Measurements from ENCODE around the gene IL4I1.

IL4I1 gene

DNA sequence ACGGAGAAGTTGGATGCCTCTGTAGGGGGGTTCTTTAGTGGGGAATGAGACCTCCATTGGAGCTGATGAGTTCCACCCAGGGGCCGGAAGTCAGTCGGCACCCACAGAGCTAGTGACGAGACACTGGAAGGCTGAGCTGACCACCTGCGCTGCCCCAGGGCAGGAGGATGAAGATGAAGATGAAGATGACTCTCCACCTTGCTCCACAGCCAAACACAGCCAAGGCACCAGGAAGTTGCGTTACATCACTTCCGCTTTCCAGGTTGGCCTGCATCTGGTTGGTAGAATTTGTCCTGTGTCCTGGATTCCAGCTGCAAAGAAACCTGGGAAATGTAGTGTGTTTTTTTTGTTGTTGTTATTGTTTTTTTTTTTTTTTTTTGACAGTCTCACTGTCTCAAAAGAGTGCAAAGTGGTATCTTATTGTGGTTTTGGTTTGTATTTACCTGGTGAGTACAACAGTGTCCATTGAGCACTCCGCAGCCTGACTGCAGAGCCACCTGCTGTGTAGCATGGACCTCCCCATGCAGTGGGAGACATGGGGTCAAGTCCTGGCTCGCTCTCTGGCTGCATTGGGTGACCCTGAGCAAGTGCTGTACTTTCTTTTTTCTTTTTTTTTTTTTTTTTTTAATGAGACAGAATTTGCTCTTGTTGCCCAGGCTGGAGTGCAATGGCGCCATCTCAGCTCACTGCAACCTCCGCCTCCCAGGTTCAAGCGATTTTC is 17.3 kb downstream of the IL4I1 start:
- DNase-seq (ENCODE audit: low spot score), result no peak

- no peak for DNase-seq (ENCODE audit: low spot score)
Observed at GRCh38 chr19:49878744-49879070, 18.0 kb downstream of the IL4I1 start.

DNA sequence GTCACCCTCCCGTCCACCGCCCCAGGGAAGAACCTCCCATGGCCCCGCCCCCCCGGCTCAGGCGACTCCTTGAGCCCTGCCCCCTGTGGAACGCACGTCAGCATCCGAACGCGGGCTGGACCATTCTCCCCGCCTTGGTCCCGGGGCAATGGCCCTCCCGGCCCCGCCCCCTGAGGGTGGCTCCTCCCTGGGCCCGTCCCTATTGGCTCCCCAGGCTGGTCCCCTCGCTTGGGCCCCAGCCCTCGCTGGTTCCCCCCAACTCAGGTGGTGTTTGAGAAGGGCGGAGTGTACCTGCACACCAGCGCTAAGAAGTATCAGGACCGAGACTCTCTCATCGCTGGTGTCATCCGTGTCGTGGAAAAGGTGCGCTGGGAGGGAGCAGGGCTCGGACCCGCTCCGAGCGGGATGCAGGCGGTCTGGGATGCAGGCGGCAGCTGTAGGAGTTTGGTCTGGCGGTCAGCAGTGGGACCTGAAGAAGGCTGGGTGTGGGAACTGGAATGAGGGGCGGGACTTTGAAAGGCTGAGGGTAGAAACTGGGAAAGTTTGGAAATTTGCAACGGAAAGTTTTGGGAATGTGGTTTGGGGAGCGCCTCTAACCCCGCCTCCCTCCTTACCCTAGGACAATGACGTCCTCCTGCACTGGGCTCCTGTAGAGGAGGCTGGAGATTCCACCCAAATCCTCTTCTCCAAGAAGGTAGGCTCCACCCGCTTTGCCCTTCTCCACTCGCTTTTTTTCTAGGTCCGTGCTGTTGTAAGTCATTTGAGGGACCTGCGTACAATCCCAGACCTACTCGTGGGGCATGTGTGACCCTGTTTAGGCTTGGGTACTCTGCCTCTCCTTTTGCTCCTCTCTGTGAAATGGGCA is 18.6 kb downstream of the IL4I1 start:
- DNase-seq (ENCODE audit: low spot score), result peak; percentile 98

DNA sequence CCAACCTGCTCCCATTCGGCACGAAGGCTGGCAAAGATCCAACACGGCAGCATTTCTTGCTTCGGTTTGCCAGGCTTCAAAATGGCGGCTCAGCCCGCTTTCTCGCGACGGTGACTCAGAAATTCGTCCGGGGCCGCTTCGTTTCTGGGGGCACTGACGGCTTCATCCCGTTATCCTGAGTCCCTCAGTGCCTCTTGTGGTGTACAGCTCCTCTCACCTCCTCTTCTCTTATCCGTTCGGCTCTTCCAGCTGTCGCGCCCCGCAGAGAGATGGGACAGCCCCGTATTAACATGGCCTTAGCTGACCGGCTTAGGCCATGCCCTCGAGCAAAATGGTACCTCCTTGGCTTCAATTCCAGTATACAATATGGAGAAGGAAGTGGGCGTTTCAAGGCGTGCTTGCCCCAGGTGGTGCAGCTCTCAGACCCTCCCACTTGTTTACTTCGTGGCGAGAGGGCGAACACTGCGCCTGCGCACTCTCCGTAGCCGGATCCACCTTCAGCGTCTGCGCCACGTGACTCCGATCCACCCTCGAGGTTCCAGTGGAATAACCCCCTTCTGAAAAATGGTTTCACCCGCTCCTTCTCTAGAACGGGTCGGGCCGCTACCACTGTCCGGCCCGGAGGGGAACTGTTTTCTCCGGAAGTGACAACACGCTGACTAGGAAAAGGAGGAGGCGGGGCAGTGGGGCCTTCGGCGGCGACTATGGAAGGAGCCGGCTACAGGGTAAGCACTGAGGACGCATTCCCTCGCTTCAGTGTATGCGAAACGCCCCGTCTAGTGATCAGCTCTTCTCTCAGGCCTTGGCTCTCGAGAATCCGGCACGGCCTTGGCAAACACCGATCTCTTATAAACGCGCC is 19.4 kb downstream of the IL4I1 start, which contains the start of the genes AKT1S1 and TBC1D17:
AKT1S1 (minus strand) TSS at position 336 of the 859 bp plus-strand sequence. CDS start 4,060 bp downstream, outside the sequence.
TBC1D17 (plus strand) TSS at position 683 of the 859 bp plus-strand sequence; CDS start at position 705, 22 bp downstream.
- DNase-seq (ENCODE audit: low spot score), result peak; percentile 98

GRCh38 chr19:49876422-49877019 is 20.2 kb downstream of the IL4I1 start:
- DNase-seq (ENCODE audit: low spot score), result peak; percentile 87

DNA sequence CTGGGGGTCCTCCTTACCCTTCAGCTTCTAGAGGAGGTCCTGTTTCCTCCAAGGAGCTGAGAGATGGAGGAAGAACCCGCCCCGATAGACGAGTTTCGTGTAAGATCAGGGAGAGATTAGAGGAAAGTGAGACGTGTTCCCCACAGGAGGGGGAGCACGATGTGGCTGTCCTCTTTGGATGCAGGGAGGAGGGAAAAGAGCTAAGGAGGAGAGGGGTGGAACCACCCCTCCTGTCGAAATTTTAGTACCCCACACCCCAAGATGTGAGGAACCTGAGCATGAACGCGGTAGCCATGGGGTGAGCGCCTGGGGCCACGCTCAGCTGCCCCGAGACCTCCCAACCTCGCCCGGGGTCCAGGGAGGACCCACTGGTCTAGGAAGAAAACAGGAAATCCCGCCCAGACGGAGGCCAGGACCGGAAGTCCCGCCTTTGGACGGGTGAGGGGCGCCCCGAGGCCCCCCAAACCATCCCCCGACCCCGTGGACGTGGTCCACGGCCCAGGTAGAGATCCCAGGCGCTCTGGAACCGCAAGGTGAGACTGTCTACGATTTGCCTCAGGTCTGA is 20.7 kb downstream of the IL4I1 start:
- no peak for DNase-seq (ENCODE audit: low spot score)

- DNase-seq (ENCODE audit: low spot score), result no peak
Observed at GRCh38 chr19:49875177-49875576, 21.5 kb downstream of the IL4I1 start.

GRCh38 chr19:49874503-49875157 is 22.1 kb downstream of the IL4I1 start:
- no peak for DNase-seq (ENCODE audit: low spot score)

DNA sequence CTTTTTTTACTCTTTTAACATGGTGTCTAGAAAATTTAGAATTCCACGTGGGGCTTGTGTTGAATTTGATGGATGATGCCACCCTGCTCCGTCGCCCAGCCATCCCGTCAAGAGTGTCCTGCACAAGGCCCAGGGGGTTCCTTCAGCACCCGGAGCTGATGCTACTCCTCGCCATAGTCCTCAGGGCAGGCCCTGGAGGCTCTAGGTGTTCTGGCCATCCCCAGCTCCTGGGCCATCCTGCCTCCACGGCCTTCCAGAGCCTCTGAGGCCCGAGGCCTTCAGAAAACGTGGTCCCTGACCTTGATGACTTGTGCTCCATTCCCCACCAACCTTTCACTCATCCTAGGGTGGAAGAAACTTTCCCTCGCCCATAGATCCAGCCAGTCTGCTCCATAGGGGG is 22.9 kb downstream of the IL4I1 start:
- no peak for DNase-seq (ENCODE audit: low spot score)

GRCh38 chr19:49873129-49873521 is 23.6 kb downstream of the IL4I1 start:
- DNase-seq (ENCODE audit: low spot score), result no peak

GRCh38 chr19:49872245-49873128 is 24.2 kb downstream of the IL4I1 start:
- no peak for DNase-seq (ENCODE audit: low spot score)

DNA sequence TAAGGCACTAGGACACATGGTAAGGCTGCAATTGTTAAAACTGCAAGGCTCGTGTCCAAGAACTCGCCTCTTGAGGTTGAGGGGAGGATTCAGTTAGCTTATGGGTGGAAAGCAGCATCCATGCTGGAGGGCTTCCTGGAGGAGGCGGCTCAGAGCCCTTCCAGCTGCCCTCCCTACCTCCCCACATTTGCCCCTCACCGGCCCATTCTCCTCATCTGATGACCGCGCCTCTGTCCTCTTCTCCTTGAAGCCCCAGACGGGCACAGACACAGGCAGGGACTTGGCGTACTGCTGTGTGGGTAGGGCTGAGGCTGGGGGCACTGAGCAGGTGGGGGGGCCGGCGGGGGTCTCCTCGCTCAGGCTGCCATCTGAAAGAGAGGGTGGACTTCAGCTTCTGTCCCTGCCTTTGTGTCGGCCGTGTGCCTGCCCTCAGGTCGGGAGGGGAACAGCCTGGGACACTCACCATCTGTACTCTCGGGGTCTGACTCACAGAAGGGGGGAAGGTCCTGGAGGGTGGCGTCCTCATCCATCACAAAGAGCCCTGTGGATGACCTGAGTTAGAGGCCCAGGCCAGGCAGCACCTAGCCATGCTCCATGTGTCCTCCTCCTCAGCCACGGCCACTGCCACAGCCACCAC is 25.2 kb downstream of the IL4I1 start:
- DNase-seq (ENCODE audit: low spot score), result no peak

GRCh38 chr19:49870309-49870901 is 26.3 kb downstream of the IL4I1 start:
- no peak for DNase-seq (ENCODE audit: low spot score)

DNA sequence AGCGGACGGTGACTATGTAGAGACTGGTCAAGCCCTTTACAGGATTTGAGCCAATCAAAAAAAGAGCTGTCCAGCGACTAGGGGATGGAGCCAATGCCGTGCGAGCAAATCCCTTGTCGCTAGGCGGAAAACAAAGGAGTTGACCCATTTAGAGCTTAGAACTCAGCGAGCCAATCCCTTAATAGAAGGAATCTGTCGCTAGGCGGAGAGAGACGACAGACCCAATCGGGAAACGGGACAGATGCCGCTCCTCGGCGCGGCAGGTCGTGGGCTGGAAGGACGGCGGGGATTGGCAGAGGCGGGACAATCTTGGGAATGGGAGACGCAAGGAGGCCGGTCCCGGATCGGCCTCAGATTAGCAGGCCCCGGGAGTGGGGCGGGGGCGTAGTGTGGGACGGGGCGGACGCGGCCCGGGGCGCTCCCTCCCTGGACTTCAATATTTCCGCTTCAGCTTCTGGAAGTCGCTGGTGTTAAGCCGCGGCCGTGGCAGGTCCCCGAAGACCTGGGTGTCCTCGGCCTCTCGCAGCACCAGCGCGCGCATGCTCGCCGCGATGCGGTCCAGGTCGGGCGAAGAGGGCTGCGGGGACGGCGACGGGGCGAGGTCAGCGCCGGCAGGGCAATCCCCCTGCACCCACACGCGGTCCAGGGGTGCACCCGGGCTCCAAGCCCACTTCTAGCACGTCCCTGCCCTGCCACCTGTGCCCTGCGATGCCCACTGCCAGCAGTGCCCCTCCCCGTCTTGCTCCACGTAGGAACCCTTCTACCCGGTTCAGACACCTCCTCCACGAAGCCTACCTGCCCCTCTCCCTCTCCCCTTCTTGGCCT is 27.0 kb downstream of the IL4I1 start:
- DNase-seq (ENCODE audit: low spot score), result peak; percentile 89

- DNase-seq (ENCODE audit: low spot score), result no peak
Observed at GRCh38 chr19:49869009-49869483, 27.6 kb downstream of the IL4I1 start.

- peak; percentile 94 for DNase-seq (ENCODE audit: low spot score)
Observed at GRCh38 chr19:49866933-49867782, 29.5 kb downstream of the IL4I1 start, which contains the start of gene PNKP. TSS of gene PNKP (minus strand) at chr19:49867576. CDS start at chr19:49867204, 372 bp downstream.

GRCh38 chr19:49864890-49865289 is 31.8 kb downstream of the IL4I1 start:
- no peak for DNase-seq (ENCODE audit: low spot score)
